C4-2B (cell line): ENCODE data around the gene PDXDC1.
"Not testable (repeated sequence)": the region's sequence is repeated elsewhere in the genome, so short reads cannot be mapped to it uniquely, and the experiment has no call there.

Experiments used
- H3K27ac ChIP-seq: fragments of 450-650 bp; 2 replicates; pipeline ENCODE4 v1.5.1; 2017
- ZFX ChIP-seq: fragments of 450-650 bp; IDR thresholded peaks from 2 replicates; pipeline ENCODE4 v1.6.1; 2017
- TF ChIP-seq, protein P1 (sequence below): fragments of 450-650 bp; conservative IDR thresholded peaks from 2 replicates; pipeline ENCODE4 v1.5.1; 2017; ENCODE audit warnings: mild to moderate bottlenecking

Gene PDXDC1

DNA sequence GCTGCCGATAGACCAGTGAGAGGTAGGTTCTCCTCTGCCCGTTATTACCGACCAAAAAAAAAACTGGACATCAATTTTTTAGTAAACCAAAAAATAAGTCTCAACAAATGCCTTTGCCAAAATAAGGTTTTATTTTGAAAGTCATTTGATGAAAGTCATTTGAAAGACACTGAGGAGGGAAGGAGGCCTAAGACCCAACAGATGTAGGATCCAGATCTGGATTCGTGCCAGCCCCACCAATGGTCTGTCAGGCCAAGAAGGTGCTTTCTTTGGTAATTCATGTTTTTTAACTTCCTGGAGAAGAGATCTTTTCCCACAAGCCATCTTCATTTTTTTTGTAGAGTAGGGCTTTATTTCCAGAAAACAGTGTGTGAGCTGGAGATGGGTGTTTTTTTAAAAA lies 62.9 kb downstream of the PDXDC1 start:
- H3K27ac ChIP-seq: no peak overlapping the region
- TF ChIP-seq ZFX: no peak
- TF ChIP-seq, protein P1, sequence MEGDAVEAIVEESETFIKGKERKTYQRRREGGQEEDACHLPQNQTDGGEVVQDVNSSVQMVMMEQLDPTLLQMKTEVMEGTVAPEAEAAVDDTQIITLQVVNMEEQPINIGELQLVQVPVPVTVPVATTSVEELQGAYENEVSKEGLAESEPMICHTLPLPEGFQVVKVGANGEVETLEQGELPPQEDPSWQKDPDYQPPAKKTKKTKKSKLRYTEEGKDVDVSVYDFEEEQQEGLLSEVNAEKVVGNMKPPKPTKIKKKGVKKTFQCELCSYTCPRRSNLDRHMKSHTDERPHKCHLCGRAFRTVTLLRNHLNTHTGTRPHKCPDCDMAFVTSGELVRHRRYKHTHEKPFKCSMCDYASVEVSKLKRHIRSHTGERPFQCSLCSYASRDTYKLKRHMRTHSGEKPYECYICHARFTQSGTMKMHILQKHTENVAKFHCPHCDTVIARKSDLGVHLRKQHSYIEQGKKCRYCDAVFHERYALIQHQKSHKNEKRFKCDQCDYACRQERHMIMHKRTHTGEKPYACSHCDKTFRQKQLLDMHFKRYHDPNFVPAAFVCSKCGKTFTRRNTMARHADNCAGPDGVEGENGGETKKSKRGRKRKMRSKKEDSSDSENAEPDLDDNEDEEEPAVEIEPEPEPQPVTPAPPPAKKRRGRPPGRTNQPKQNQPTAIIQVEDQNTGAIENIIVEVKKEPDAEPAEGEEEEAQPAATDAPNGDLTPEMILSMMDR: no peak

DNA sequence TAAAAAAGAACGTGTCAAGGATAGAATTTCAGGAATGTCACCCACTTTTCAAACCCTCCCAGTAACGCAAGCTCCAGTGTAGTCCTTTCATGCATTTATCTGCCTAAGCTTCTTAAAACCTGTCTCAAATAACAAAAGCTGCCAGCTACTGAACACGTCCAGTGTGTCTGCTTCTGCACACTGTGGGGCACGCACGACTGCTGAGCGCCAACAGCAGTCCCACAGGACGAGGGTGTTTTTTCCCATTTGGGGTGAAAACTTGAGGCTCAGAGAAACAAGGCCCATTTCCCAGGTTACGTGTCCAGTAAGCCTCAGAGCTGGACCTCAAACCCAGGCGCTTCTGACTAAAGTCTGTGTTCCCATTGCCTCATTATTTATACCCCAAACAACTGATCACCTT lies 63.9 kb downstream of the PDXDC1 start:
- TF ChIP-seq, protein P1: no peak
- TF ChIP-seq ZFX: no peak
- H3K27ac ChIP-seq: no peak overlapping the region

DNA sequence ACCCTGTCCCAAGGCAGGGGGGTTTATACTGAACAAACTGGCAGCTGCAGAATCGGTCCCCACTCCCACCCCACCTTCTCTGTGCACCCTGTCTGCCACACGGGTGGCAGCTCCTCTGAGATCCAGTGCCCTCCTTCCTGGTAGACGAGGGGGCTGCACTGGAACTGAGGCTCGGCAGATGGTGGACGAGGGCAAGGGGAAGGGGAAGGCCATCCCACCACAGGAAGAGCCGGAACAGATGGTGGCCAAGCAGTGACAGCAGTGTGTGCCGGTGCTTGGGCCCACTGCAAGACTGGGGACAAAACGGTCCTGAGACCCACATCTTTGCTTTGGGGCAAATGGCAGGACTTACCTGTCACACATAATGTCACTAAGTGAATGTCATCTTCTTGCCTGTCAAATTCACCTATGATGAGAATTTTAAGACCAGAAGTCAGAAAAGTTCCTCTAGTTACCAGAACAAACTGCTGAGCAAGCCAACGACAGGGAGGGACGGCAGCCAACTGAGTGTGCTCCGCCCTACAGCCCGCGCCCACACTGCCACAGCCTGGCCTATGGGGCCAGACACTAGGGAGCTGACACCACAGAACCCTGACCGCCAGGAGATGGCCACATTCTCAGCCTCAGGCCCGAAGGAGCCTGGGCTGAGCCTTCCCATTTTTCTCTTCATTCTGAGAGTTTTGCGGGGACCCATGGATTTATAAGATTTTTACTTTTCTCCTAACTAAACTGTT lies 66.6 kb downstream of the PDXDC1 start:
- TF ChIP-seq ZFX: no peak
- TF ChIP-seq, protein P1: peak; percentile 36; the same call in 1 of the 2 replicates
- H3K27ac ChIP-seq: peak overlapping the region; percentile 17

DNA sequence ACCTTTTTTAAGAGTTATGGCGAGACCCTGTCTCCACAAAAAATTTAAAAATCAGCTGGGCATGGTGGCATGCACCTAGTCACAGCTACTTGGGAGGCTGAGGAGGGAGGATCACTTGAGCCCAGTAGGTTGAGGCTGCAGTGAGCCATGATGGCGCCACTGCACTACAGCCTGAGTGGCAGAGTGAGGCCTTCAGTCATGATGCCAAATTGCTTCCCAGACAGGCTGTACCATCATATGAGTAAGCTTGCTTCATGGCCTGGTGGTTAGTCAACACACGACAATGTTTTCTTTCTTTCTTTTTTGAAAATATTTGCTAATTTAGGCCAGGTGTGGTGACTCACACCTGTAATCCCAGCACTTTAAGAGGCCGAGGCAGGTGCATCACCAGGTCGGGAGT lies 68.5 kb downstream of the PDXDC1 start:
- H3K27ac ChIP-seq: no peak overlapping the region
- TF ChIP-seq, protein P1: no peak
- TF ChIP-seq ZFX: no peak

DNA sequence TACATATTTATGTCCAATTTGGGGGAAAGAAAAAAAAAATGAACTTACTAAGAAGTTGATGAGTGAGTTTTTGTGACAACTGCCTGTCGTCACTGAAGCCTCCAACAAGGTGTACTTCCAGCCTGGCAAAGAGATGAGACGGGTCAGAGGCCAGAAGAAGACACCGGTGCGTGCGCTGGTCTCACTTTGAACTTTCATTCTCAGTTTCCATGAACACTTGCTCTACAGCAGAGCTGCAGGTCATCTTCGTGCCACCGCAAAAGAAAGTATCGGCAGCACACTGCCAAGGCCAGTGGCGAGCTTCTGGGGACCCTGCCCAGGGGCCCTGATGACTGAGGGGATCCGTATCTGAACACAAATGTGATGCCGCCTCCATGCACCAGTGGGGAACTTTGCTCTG lies 69.5 kb downstream of the PDXDC1 start:
- no peak overlapping the region for H3K27ac ChIP-seq
- TF ChIP-seq ZFX: no peak
- TF ChIP-seq, protein P1: no peak

DNA sequence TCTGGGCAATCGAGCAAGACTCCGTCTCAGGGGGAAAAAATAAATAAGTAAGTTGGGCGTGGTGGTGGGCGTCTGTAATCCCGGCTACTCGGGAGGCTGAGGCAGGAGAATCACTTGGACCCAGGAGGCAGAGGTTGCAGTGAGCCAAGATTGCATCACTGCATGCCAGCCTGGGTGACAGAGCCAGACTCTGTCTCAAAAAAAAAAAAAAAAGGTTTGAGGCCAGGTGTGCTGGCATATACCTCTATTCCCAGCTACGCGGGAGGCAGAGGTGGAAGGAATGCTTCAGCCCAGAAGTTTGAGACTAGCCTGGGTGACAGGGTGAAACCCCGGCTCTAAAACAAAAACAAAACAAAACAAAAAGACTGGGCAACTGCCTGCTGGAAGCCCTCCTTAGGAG lies 70.4 kb downstream of the PDXDC1 start:
- not testable (repeated sequence) for H3K27ac ChIP-seq

DNA sequence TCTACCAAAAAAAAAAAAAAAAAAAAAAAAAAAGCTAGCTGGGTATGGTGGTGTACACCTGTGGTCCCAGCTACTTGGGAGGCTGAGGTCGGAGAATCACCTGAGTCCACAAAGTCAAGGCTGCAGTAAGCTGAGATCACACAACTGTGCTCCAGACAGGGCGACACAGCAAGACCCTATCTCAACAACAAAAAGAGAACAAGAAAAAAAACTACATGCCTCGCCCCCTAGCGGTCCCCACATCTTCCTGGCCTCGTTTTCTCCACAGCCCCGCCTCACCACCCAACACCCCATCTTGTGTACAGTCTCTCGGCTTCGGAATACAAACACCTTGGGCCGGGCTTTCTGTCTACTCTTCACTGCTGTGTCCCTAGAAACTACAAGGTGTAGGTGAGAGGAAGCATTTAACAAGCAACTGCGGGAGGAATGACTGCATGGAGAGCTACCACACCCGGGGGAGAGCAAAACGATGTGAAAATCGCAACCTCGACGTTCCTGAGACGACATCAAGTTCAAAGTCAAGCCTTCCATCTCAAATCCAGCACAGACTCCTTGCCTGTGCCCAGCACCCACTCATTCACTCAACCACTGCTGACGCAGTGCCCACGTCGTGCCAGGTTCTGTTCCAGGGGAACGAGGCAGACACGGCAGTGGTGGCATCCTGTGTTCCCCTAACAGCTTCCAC lies 72.0 kb downstream of the PDXDC1 start:
- TF ChIP-seq, protein P1: no peak; the same call in 1 of the 2 replicates
- no peak for TF ChIP-seq ZFX

More for the DNA sequence above, 72.0 kb downstream of the PDXDC1 start:
- no peak overlapping the region for H3K27ac ChIP-seq
